ENCODE measurements around the gene ZNF672. TPM values are rescaled to one million over a fixed set of nuclear protein-coding genes. Genes with fewer than 3 reads are reported as not detected.

ZNF672 gene
- polyA plus RNA-seq, 1 of the 3 experiments (the other 2 are of a cell fraction), result 14.2 TPM

DNA sequence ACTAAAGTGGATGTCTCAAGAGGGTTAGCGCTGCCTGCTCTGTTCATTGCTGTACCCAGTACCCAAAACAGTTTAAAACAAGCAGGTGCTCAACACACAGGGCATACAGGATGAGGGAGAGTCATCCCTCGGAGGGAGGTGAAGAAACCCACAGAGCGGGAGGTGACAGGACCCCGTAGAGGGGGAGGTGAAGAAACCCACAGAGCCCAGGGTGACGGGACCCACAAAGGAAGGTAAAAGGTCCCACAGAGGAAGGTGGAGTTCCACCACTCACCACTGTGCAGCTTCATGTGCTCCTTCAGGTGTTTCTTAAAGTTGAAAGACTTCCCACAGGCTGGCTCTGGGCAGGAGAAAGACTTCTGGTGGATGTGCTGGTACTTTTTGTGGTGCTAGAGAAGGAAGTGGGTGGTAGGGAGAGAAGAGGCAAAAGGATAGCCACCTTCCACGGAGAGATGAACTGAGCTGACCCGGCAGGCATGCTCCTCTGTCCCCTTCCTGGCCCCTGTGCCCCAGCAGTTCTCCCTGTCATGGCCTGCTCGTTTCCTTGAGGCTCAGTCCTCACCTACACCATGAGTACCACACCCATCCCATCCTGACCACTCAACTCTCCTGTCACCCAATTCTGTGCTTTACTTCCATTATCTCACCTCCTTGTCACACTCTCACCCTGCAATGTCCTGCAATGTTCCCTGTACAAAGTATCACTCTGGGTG, 15.8 kb downstream of the ZNF672 start:
- DNase-seq, result no peak
- TF ChIP-seq FOXJ3 (CRISPR knock-in tag; IDR thresholded peaks at IDR 0.05), result no peak
- TF ChIP-seq, protein P1, sequence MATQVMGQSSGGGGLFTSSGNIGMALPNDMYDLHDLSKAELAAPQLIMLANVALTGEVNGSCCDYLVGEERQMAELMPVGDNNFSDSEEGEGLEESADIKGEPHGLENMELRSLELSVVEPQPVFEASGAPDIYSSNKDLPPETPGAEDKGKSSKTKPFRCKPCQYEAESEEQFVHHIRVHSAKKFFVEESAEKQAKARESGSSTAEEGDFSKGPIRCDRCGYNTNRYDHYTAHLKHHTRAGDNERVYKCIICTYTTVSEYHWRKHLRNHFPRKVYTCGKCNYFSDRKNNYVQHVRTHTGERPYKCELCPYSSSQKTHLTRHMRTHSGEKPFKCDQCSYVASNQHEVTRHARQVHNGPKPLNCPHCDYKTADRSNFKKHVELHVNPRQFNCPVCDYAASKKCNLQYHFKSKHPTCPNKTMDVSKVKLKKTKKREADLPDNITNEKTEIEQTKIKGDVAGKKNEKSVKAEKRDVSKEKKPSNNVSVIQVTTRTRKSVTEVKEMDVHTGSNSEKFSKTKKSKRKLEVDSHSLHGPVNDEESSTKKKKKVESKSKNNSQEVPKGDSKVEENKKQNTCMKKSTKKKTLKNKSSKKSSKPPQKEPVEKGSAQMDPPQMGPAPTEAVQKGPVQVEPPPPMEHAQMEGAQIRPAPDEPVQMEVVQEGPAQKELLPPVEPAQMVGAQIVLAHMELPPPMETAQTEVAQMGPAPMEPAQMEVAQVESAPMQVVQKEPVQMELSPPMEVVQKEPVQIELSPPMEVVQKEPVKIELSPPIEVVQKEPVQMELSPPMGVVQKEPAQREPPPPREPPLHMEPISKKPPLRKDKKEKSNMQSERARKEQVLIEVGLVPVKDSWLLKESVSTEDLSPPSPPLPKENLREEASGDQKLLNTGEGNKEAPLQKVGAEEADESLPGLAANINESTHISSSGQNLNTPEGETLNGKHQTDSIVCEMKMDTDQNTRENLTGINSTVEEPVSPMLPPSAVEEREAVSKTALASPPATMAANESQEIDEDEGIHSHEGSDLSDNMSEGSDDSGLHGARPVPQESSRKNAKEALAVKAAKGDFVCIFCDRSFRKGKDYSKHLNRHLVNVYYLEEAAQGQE (IDR thresholded peaks at IDR 0.05; ENCODE audit: low read depth, low read length), result no peak
- TF ChIP-seq PBX3 (IDR thresholded peaks at IDR 0.05), result no peak
- no peaks in the 10 kb centered on the region for H4K20me1 ChIP-seq (ENCODE audit: insufficient read depth)
- no peak overlapping the region for H2AFZ ChIP-seq (ENCODE audit: low read depth)
- ChIA-PET CTCF (no interaction called here), POLR2A (no interaction called here)
- H3K4me3 ChIP-seq (ENCODE audit: low read depth in 2 of 2, low read length in 1 of 2), result no peak overlapping the region
- H3K9me3 ChIP-seq, result no peaks in the 10 kb centered on the region
- no peak overlapping the region for H3K9ac ChIP-seq
- WGBS (ENCODE audit: low lambda C conversion rate), result 92% methylated on average over 8 of the region's 8 CpGs
- H3F3A ChIP-seq (replicated peaks; ENCODE audit: insufficient read depth), result no peaks in the 10 kb centered on the region
- no peaks in the 10 kb centered on the region for H3K9me2 ChIP-seq
- no peak overlapping the region for H3K27ac ChIP-seq (ENCODE audit: low read depth in 2 of 2, low read length in 1 of 2)
- H3K4me2 ChIP-seq, result no peak overlapping the region
- peaks cover 12 to 43% of the 10 kb centered on the region in 2 experiments for H3K36me3 ChIP-seq (replicated peaks in 1 of 2; ENCODE audit: control insufficient read depth in 1 of 2, insufficient read depth in 2 of 2, low read length in 1 of 2)
- H3K79me2 ChIP-seq (ENCODE audit: insufficient read depth), result peaks cover 10% of the 10 kb centered on the region; the same call in 1 of the 2 replicates
- H3K27me3 ChIP-seq (ENCODE audit: insufficient read depth), result no peaks in the 10 kb centered on the region
- H3K4me1 ChIP-seq (ENCODE audit: control insufficient read depth in 1 of 2, insufficient read depth in 2 of 2, low read depth in 1 of 2, low read length in 1 of 2), result peaks cover 9 to 14% of the 10 kb centered on the region in 2 experiments; a peak in 2 of 4 replicates

- 93% methylated on average over 2 of the region's 6 CpGs for WGBS (ENCODE audit: low lambda C conversion rate)
- H3K4me3 ChIP-seq (ENCODE audit: low read depth in 2 of 2, low read length in 1 of 2), result no peak overlapping the region
- TF ChIP-seq RCOR1 (IDR thresholded peaks at IDR 0.05; ENCODE audit: low read length), result no peak
- TF ChIP-seq USF1 (IDR thresholded peaks at IDR 0.05; ENCODE audit: borderline replicate concordance, low read depth), result no peak
- no peak for TF ChIP-seq FOSL2 (IDR thresholded peaks at IDR 0.05; ENCODE audit: borderline replicate concordance, low read depth)
- TF ChIP-seq JUND (IDR thresholded peaks at IDR 0.05), result no peak
- no peak for TF ChIP-seq NFIC (IDR thresholded peaks at IDR 0.05; ENCODE audit: borderline replicate concordance)
- TF ChIP-seq MXI1 (IDR thresholded peaks at IDR 0.05; ENCODE audit: low read depth, low read length), result no peak
- TF ChIP-seq, protein P2, sequence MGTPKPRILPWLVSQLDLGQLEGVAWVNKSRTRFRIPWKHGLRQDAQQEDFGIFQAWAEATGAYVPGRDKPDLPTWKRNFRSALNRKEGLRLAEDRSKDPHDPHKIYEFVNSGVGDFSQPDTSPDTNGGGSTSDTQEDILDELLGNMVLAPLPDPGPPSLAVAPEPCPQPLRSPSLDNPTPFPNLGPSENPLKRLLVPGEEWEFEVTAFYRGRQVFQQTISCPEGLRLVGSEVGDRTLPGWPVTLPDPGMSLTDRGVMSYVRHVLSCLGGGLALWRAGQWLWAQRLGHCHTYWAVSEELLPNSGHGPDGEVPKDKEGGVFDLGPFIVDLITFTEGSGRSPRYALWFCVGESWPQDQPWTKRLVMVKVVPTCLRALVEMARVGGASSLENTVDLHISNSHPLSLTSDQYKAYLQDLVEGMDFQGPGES (IDR thresholded peaks at IDR 0.05; ENCODE audit: low read depth, low read length), result no peak
- TF ChIP-seq NRF1 (IDR thresholded peaks at IDR 0.05; ENCODE audit: low read depth, low read length), result no peak
- no peak for TF ChIP-seq TAF1 (IDR thresholded peaks at IDR 0.05; ENCODE audit: borderline replicate concordance, low read depth, low read length)
- TF ChIP-seq MEF2A (IDR thresholded peaks at IDR 0.05; ENCODE audit: borderline replicate concordance, low read depth), result no peak
- TF ChIP-seq FOXJ3 (CRISPR knock-in tag; IDR thresholded peaks at IDR 0.05), result no peak
- no peak for TF ChIP-seq ELF1 (IDR thresholded peaks at IDR 0.05)
- TF ChIP-seq TCF12 (IDR thresholded peaks at IDR 0.05), result no peak
- no peak for TF ChIP-seq RAD21 (IDR thresholded peaks at IDR 0.05; ENCODE audit: low read length)
- no peak for TF ChIP-seq RXRA (IDR thresholded peaks at IDR 0.05; ENCODE audit: borderline replicate concordance, low read depth)
- no peaks in the 10 kb centered on the region for H4K20me1 ChIP-seq (ENCODE audit: insufficient read depth)
- no peak for DNase-seq
- H2AFZ ChIP-seq (ENCODE audit: low read depth), result no peak overlapping the region
- no peak overlapping the region for H3K4me2 ChIP-seq
- H3K36me3 ChIP-seq (replicated peaks in 1 of 2; ENCODE audit: control insufficient read depth in 1 of 2, insufficient read depth in 2 of 2, low read length in 1 of 2), result peaks cover 8 to 26% of the 10 kb centered on the region in 2 experiments
- H3K27me3 ChIP-seq (ENCODE audit: insufficient read depth), result no peaks in the 10 kb centered on the region
- no peaks in the 10 kb centered on the region for H3K9me3 ChIP-seq
- POLR2A ChIA-PET, result no interaction called here
- H3K9ac ChIP-seq, result no peak overlapping the region
- no peak overlapping the region for H3K27ac ChIP-seq (ENCODE audit: low read depth in 2 of 2, low read length in 1 of 2)
- no peaks in the 10 kb centered on the region for H3K9me2 ChIP-seq
- CTCF ChIA-PET, result interaction anchor here (0.9 kb wide), 1 partner anchor 14 kb away, joined by 5 read pairs; no protein-coding TSS in a partner anchor
- no peaks in the 10 kb centered on the region for H3F3A ChIP-seq (replicated peaks; ENCODE audit: insufficient read depth)
- H3K4me1 ChIP-seq (ENCODE audit: control insufficient read depth in 1 of 2, insufficient read depth in 2 of 2, low read depth in 1 of 2, low read length in 1 of 2), result peaks cover 9 to 20% of the 10 kb centered on the region in 2 experiments; a peak in 3 of 4 replicates
- peaks cover 10% of the 10 kb centered on the region; the same call in 1 of the 2 replicates for H3K79me2 ChIP-seq (ENCODE audit: insufficient read depth)
These were observed 17.6 kb downstream of the ZNF672 start for GRCh38 chr1:248855580-248855979.

Measured in SK-N-SH (cell line).